HepG2 (cell line): ENCODE data around the gene DDR1. TPM values are rescaled to one million over a fixed set of nuclear protein-coding genes. Genes with fewer than 3 reads are reported as not detected.

Experiments used
- ELF1 ChIP-seq: sonication (generic); formaldehyde crosslinking; IDR thresholded peaks from 2 replicates; pipeline ENCODE4 v1.4.0; 2020; ENCODE audit warnings: missing genetic modification reagents
- IKZF1 ChIP-seq: fragments of 450-650 bp; IDR thresholded peaks from 2 replicates; pipeline ENCODE4 v1.7.1; 2016
- IKZF4 ChIP-seq: sonication (generic); formaldehyde crosslinking; IDR thresholded peaks from 2 replicates; pipeline ENCODE4 v1.5.1; 2020; ENCODE audit warnings: borderline replicate concordance, mild to moderate bottlenecking, low read depth, missing genetic modification reagents; ENCODE audit errors: not compliant biosample characterization
- KAT8 ChIP-seq: IDR thresholded peaks from 2 replicates; pipeline ENCODE4 v1.6.1; 2016; ENCODE audit warnings: missing genetic modification reagents, missing compliant biosample characterization
- KMT2A ChIP-seq: sonication (generic); formaldehyde crosslinking; IDR thresholded peaks from 2 replicates; pipeline ENCODE4 v1.4.0; 2020; ENCODE audit warnings: missing genetic modification reagents
- MEIS2 ChIP-seq: sonication (generic); formaldehyde crosslinking; IDR thresholded peaks from 2 replicates; pipeline ENCODE4 v1.9.0; 2021; ENCODE audit warnings: mild to moderate bottlenecking, missing genetic modification reagents
- NCOA2 ChIP-seq: sonication (generic); formaldehyde crosslinking; IDR thresholded peaks from 2 replicates; pipeline ENCODE4 v1.8.0; 2022; ENCODE audit warnings: inconsistent platforms
- NCOR1 ChIP-seq: fragments of 200-600 bp; sonication (generic); IDR thresholded peaks from 2 replicates; pipeline ENCODE4 v1.7.0; 2017; ENCODE audit warnings: antibody characterized with exemption, low read length, borderline replicate concordance
- NR2F2 ChIP-seq: IDR thresholded peaks from 2 replicates; pipeline ENCODE4 v1.6.1; 2012; ENCODE audit warnings: low read depth, inconsistent platforms, borderline replicate concordance
- NR2F6 ChIP-seq, 2 experiments: IDR thresholded peaks; 2 replicates each; pipeline ENCODE4 v1.6.1; 2016; ENCODE audit warnings: antibody characterized with exemption in 1 of 2, mild to moderate bottlenecking in 1 of 2
- SAFB2 ChIP-seq: sonication (generic); formaldehyde crosslinking; IDR thresholded peaks from 2 replicates; pipeline ENCODE4 v1.5.1; 2020; ENCODE audit warnings: missing genetic modification reagents, low read depth, mild to moderate bottlenecking, borderline replicate concordance
- SALL2 ChIP-seq: sonication (generic); formaldehyde crosslinking; IDR thresholded peaks from 2 replicates; pipeline ENCODE4 v1.8.1; 2023; ENCODE audit warnings: mild to moderate bottlenecking, missing genetic modification reagents, inconsistent platforms
- SUZ12 ChIP-seq: fragments of 150-350 bp; IDR thresholded peaks from 2 replicates; pipeline ENCODE4 v1.6.1; 2014; ENCODE audit warnings: low read depth, low read length
- TBX2 ChIP-seq: sonication (generic); formaldehyde crosslinking; IDR thresholded peaks from 2 replicates; pipeline ENCODE4 v1.5.0; 2020; ENCODE audit warnings: missing genetic modification reagents, mild to moderate bottlenecking, borderline replicate concordance
- TEF ChIP-seq: sonication (generic); formaldehyde crosslinking; IDR thresholded peaks from 2 replicates; pipeline ENCODE4 v1.5.0; 2020; ENCODE audit warnings: missing genetic modification reagents
- ZBTB21 ChIP-seq: sonication (generic); formaldehyde crosslinking; IDR thresholded peaks from 2 replicates; pipeline ENCODE4 v1.4.0; 2020; ENCODE audit warnings: missing genetic modification reagents
- ZBTB8A ChIP-seq: sonication (generic); formaldehyde crosslinking; IDR thresholded peaks from 2 replicates; pipeline ENCODE4 v1.4.0; 2020; ENCODE audit warnings: mild to moderate bottlenecking, low read depth, missing genetic modification reagents, borderline replicate concordance
- ZNF562 ChIP-seq: sonication (generic); formaldehyde crosslinking; IDR thresholded peaks from 2 replicates; pipeline ENCODE4 v1.8.0; 2022; ENCODE audit warnings: missing genetic modification reagents, borderline replicate concordance
- ZNF567 ChIP-seq: sonication (generic); formaldehyde crosslinking; IDR thresholded peaks from 2 replicates; pipeline ENCODE4 v1.8.1; 2023; ENCODE audit warnings: mild to moderate bottlenecking, missing genetic modification reagents, borderline replicate concordance
- ZNF761 ChIP-seq: sonication (generic); formaldehyde crosslinking; conservative IDR thresholded peaks from 2 replicates; pipeline ENCODE4 v1.4.0; 2020; ENCODE audit warnings: mild to moderate bottlenecking, missing genetic modification reagents
- ZNF790 ChIP-seq: sonication (generic); formaldehyde crosslinking; IDR thresholded peaks from 2 replicates; pipeline ENCODE4 v1.8.0; 2022; ENCODE audit warnings: missing genetic modification reagents, mild to moderate bottlenecking, borderline replicate concordance
- polyA plus RNA-seq, 8 experiments: library from polyadenylated mRNA; depleted of rRNA in 3 of 8; stranded (reverse) in 7 of 8; unstranded in 1 of 8; fragments of >200 nt; fragmentation: Illumina TruSeq in 4 of 8; extraction: Trizol in 4 of 8; gene quantifications; 2 replicates each; pipeline versions ENCODE4 v1.2.1 to v1.2.3, GENCODE V29; 2011 to 2016; ENCODE audit warnings: low read depth in 4 of 8, missing spikeins in 1 of 8, mixed read lengths in 1 of 8; ENCODE audit not compliant: insufficient read depth in 1 of 8
- total RNA-seq, 5 experiments: library from RNA; depleted of rRNA; stranded (reverse); fragments of >200 nt; fragmentation: Illumina TruSeq; extraction: Trizol; gene quantifications; 2 replicates each; pipeline ENCODE4 v1.2.3, GENCODE V29; 2016; ENCODE audit warnings: low read depth in 1 of 5
- TF ChIP-seq, protein P1 (sequence below): sonication (generic); formaldehyde crosslinking; IDR thresholded peaks from 2 replicates; pipeline ENCODE4 v1.5.1; 2020; ENCODE audit warnings: mild to moderate bottlenecking, missing genetic modification reagents, borderline replicate concordance
- TF ChIP-seq, protein P2 (sequence below): sonication (generic); formaldehyde crosslinking; IDR thresholded peaks from 2 replicates; pipeline ENCODE4 v1.8.1; 2023; ENCODE audit warnings: mild to moderate bottlenecking, missing genetic modification reagents, borderline replicate concordance
- TF ChIP-seq, protein P3 (sequence below): IDR thresholded peaks from 2 replicates; pipeline ENCODE4 v1.6.1; 2016; ENCODE audit warnings: mild to moderate bottlenecking, missing biosample characterization, missing genetic modification reagents
- TF ChIP-seq, protein P4 (sequence below): sonication (generic); formaldehyde crosslinking; IDR thresholded peaks from 2 replicates; pipeline ENCODE4 v1.4.0; 2020; ENCODE audit warnings: mild to moderate bottlenecking, missing genetic modification reagents
- TF ChIP-seq, protein P5 (sequence below): sonication (generic); formaldehyde crosslinking; IDR thresholded peaks from 2 replicates; pipeline ENCODE4 v1.4.0; 2020; ENCODE audit warnings: missing genetic modification reagents
- TF ChIP-seq, protein P6 (sequence below): sonication (generic); formaldehyde crosslinking; IDR thresholded peaks from 2 replicates; pipeline ENCODE4 v1.8.1; 2023; ENCODE audit warnings: mild to moderate bottlenecking, missing genetic modification reagents

DDR1 gene
- total and polyA plus RNA-seq, 2 of the 13 experiments (the other 11 are each of a cell fraction or from before 2014, with no cell fraction given), result 16.7 to 20.2 TPM

DNA sequence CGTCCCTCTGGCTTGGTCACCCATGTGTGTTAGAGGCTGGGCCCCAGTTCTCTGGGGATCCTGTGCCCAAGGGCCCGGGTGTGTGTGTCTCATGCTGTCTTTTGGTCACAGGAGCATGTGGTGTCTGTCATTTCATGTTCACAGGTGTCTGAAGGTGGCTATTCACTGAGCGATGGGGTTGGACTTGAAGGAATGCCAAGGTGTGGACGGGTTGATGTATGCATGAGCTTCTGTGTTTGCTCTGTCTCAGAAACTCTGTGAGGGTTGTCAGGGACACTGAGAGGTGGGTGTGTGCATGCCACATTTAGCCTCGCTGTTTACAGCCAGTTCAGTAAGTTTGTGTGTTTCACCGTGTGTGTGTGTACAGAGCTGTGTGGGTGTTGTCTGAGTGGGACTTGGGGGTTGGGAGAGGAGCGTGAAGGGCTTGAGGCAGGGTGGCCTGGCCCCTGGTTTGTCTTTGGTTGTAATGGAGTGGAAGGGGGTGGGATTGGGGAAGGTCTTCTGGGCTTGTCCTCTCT, 1.2 kb downstream of the DDR1 start (continued):
- TF ChIP-seq ZNF790 (CRISPR knock-in tag) (no peak), ZNF567 (no peak), NCOA2 (no peak), SAFB2 (CRISPR knock-in tag) (no peak), ZBTB21 (no peak), KAT8 (no peak), ZNF761 (peak; percentile 6; the same call in 1 of the 2 replicates), KMT2A (CRISPR knock-in tag) (no peak), ZBTB8A (no peak), NCOR1 (no peak), IKZF4 (CRISPR knock-in tag) (no peak), TEF (CRISPR knock-in tag) (no peak), SUZ12 (no peak), NR2F2 (no peak; the same call in 1 of the 2 replicates), ZNF562 (CRISPR knock-in tag) (no peak), ELF1 (CRISPR knock-in tag) (no peak), TBX2 (CRISPR knock-in tag) (peak; percentile 76), SALL2 (no peak), IKZF1 (no peak), NR2F6 (IDR thresholded peaks at IDR 0.05) (no peak), NR2F6 (CRISPR knock-in tag; IDR thresholded peaks at IDR 0.05) (no peak), MEIS2 (CRISPR knock-in tag) (no peak)
- TF ChIP-seq, protein P1, sequence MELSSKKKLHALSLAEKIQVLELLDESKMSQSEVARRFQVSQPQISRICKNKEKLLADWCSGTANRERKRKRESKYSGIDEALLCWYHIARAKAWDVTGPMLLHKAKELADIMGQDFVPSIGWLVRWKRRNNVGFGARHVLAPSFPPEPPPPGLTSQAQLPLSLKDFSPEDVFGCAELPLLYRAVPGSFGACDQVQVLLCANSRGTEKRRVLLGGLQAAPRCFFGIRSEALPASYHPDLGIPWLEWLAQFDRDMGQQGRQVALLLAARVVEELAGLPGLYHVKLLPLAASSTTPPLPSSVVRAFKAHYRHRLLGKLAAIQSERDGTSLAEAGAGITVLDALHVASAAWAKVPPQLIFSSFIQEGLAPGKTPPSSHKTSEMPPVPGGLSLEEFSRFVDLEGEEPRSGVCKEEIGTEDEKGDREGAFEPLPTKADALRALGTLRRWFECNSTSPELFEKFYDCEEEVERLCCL, result no peak
- TF ChIP-seq, protein P2, sequence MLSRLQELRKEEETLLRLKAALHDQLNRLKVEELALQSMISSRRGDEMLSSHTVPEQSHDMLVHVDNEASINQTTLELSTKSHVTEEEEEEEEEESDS (CRISPR knock-in tag), result no peak
- TF ChIP-seq, protein P3, sequence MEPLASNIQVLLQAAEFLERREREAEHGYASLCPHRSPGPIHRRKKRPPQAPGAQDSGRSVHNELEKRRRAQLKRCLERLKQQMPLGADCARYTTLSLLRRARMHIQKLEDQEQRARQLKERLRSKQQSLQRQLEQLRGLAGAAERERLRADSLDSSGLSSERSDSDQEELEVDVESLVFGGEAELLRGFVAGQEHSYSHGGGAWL (CRISPR knock-in tag), result no peak
- TF ChIP-seq, protein P4, sequence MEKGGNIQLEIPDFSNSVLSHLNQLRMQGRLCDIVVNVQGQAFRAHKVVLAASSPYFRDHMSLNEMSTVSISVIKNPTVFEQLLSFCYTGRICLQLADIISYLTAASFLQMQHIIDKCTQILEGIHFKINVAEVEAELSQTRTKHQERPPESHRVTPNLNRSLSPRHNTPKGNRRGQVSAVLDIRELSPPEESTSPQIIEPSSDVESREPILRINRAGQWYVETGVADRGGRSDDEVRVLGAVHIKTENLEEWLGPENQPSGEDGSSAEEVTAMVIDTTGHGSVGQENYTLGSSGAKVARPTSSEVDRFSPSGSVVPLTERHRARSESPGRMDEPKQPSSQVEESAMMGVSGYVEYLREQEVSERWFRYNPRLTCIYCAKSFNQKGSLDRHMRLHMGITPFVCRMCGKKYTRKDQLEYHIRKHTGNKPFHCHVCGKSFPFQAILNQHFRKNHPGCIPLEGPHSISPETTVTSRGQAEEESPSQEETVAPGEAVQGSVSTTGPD (CRISPR knock-in tag), result no peak
- TF ChIP-seq, protein P5, sequence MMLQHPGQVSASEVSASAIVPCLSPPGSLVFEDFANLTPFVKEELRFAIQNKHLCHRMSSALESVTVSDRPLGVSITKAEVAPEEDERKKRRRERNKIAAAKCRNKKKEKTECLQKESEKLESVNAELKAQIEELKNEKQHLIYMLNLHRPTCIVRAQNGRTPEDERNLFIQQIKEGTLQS, result no peak
- TF ChIP-seq, protein P6, sequence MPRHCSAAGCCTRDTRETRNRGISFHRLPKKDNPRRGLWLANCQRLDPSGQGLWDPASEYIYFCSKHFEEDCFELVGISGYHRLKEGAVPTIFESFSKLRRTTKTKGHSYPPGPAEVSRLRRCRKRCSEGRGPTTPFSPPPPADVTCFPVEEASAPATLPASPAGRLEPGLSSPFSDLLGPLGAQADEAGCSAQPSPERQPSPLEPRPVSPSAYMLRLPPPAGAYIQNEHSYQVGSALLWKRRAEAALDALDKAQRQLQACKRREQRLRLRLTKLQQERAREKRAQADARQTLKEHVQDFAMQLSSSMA, result no peak
